HG03460 (cell line): ENCODE results near the gene ZBTB17.
"Not testable (repeated sequence)": the region's sequence is repeated elsewhere in the genome, so short reads cannot be mapped to it uniquely, and the experiment has no call there.

Experiments used
- ATAC-seq: cut with Tn5 transposase; IDR thresholded peaks from one replicate; pipeline ENCODE4 v1.9.1; 2021; ENCODE audit not compliant: unreplicated experiment

Gene ZBTB17

DNA sequence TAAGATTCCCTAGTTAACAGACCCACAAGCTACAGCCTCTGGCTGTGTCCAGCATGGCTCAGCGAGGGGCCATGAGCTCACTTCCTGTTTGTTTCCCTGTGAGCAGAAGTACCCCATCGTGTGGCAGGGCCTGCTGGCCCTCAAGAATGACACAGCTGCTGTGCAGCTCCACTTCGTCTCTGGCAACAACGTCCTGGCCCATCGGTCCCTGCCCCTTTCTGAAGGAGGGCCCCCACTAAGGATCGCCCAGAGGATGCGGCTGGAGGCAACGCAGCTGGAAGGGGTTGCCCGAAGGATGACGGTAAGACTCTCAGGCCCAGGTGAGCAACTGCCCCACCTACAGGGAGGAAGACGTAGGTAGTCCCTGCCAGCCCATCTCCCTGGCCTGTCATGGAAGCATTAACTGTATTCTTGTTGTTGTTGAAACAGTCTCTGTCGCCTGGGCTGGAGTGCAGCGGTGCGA, 38.2 kb downstream of the ZBTB17 start:
- ATAC-seq, result no peak

DNA sequence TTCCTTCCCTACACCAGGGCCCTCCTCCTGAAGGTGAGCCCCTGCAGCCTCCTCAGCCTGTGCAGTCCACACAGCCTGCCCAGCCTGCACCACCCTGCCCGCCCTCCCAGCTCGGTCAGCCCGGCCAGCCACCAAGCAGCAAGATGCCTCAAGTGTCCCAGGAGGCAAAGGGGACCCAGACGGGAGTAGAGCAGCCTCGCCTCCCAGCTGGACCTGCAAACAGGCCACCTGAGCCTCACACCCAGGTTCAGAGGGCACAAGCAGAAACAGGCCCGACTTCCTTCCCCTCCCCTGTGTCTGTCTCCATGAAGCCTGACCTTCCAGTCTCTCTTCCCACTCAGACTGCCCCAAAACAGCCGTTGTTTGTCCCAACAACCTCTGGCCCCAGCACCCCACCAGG, 38.8 kb downstream of the ZBTB17 start:
- no peak for ATAC-seq

DNA sequence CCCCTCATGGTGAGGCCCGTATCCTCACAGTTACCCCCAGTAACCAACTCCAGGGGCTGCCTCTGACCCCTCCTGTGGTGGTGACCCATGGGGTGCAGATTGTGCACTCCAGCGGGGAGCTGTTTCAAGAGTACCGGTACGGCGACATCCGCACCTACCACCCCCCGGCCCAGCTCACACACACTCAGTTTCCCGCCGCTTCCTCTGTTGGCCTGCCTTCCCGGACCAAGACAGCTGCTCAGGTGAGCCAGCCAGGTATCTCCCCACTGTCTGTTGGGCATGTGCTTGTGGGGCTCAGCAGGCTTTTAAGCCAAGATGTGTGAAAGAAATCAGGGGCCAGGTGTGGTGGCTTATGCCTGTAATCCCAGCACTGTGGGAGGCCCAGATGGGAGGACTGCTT, 39.9 kb downstream of the ZBTB17 start:
- ATAC-seq, result no peak

DNA sequence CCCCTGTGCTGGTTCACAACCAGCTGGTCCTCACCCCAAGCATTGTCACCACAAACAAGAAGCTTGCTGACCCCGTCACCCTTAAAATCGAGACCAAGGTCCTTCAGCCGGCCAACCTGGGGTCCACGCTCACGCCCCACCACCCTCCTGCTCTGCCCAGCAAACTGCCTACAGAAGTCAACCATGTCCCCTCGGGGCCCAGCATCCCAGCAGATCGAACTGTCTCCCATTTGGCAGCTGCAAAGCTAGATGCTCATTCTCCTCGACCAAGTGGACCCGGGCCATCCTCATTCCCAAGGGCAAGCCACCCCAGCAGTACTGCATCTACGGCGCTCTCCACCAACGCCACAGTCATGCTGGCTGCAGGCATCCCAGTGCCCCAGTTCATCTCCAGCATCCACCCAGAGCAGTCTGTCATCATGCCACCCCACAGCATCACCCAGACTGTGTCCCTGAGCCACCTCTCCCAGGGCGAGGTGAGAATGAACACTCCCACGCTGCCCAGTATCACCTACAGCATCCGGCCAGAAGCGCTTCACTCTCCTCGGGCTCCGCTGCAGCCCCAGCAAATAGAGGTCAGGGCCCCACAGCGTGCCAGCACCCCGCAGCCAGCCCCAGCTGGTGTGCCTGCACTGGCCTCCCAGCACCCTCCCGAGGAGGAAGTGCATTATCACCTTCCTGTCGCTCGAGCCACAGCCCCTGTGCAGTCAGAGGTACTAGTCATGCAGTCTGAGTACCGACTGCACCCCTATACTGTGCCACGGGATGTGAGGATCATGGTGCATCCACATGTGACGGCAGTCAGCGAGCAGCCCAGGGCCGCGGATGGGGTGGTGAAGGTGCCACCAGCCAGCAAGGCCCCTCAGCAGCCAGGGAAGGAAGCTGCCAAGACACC, 40.6 kb downstream of the ZBTB17 start:
- no peak for ATAC-seq

DNA sequence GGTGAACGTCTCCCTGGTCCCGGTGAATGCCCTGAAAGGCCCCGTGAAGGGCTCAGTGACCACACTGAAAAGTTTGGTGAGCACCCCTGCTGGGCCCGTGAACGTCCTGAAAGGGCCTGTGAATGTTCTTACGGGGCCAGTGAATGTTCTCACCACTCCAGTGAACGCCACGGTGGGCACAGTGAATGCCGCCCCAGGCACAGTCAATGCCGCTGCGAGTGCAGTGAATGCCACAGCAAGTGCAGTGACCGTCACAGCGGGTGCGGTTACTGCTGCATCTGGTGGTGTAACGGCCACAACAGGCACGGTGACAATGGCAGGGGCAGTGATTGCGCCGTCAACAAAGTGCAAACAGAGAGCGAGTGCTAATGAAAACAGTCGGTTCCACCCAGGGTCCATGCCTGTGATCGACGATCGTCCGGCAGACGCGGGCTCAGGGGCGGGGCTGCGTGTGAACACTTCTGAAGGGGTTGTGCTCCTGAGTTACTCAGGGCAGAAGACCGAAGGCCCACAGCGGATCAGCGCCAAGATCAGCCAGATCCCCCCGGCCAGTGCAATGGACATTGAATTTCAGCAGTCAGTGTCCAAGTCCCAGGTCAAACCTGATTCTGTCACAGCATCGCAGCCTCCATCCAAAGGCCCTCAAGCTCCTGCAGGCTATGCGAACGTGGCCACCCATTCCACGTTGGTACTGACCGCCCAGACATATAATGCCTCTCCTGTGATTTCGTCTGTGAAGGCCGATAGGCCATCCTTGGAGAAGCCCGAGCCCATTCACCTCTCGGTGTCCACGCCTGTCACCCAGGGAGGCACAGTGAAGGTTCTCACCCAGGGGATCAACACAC, 41.5 kb downstream of the ZBTB17 start:
- ATAC-seq, result no peak

DNA sequence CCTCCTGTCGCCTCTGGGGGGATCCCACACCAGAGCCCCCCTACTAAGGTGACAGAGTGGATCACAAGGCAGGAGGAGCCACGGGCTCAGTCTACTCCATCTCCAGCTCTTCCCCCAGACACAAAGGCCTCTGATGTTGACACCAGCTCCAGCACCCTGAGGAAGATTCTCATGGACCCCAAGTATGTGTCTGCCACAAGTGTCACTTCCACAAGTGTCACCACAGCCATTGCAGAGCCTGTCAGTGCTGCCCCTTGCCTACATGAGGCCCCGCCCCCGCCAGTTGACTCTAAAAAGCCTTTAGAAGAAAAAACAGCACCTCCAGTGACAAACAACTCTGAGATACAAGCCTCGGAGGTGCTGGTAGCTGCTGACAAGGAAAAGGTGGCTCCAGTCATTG, 42.2 kb downstream of the ZBTB17 start:
- no peak for ATAC-seq

DNA sequence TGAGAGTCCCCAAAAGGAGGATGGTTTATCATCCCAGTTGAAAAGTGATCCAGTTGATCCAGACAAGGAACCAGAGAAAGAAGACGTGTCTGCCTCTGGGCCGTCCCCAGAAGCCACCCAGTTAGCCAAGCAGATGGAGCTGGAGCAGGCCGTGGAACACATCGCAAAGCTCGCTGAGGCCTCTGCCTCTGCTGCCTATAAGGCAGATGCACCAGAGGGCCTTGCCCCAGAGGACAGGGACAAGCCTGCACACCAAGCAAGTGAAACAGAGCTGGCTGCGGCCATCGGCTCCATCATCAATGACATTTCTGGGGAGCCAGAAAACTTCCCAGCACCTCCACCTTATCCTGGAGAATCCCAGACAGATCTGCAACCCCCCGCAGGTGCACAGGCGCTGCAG, 43.3 kb downstream of the ZBTB17 start:
- ATAC-seq, result no peak

DNA sequence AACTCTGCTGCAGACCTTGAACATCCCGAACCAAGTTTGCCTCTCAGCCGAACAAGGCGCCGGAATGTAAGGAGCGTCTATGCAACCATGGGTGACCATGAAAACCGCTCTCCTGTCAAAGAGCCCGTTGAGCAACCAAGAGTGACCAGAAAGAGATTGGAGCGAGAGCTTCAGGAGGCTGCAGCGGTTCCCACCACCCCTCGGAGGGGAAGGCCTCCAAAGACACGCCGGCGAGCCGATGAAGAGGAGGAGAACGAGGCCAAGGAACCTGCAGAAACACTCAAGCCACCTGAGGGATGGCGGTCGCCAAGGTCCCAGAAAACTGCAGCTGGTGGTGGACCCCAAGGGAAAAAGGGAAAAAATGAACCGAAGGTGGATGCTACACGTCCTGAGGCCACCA, 44.0 kb downstream of the ZBTB17 start:
- ATAC-seq, result no peak

DNA sequence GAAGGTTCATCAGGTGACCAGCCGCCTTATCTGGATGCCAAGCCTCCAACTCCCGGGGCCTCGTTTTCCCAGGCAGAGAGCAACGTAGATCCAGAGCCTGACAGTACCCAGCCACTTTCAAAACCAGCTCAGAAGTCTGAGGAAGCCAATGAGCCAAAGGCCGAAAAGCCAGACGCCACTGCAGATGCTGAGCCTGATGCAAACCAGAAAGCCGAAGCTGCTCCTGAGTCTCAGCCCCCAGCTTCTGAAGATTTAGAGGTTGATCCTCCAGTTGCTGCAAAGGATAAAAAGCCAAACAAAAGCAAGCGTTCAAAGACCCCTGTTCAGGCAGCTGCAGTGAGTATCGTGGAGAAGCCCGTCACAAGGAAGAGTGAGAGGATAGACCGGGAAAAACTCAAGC, 44.5 kb downstream of the ZBTB17 start:
- no peak for ATAC-seq

DNA sequence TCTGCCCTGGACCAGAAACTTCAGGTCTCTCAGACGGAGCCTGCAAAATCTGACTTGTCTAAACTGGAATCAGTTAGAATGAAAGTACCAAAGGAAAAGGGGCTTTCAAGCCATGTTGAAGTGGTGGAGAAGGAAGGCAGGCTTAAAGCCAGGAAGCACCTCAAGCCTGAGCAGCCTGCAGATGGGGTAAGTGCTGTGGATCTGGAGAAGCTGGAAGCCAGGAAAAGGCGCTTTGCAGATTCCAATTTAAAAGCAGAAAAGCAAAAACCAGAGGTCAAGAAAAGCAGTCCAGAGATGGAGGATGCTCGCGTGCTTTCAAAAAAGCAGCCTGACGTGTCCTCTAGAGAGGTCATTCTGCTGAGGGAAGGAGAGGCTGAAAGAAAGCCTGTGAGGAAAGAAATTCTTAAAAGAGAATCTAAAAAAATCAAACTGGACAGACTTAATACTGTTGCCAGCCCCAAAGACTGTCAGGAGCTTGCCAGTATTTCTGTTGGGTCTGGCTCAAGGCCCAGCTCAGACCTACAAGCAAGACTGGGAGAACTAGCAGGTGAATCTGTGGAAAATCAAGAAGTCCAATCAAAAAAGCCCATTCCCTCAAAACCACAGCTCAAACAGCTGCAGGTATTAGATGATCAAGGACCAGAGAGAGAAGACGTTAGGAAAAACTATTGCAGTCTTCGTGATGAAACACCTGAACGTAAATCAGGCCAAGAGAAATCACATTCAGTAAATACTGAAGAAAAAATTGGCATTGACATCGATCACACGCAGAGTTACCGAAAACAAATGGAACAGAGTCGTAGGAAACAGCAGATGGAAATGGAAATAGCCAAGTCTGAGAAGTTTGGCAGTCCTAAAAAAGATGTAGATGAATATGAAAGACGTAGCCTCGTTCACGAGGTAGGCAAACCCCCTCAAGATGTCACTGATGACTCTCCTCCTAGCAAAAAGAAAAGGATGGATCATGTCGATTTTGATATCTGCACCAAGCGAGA, 46.6 kb downstream of the ZBTB17 start:
- no peak for ATAC-seq

DNA sequence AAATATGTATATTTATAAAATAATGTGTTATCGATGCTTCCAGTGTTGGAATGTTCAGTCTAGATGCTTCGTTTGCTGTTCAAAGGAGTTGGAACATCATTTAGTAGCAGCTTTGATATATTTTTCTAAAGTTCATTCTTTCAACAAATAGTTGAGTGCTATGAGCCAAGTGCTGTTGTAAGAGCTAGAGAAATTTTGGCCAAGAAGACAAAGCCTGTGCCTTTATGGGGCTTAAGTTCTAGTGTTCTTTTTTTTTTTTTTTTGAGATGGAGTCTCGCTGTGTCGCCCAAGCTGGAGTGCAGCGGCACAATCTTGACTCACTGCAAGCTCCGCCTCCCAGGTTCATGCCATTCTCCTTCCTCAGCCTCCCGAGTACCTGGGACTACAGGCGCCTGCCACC, 49.5 kb downstream of the ZBTB17 start:
- not testable (repeated sequence) for ATAC-seq

DNA sequence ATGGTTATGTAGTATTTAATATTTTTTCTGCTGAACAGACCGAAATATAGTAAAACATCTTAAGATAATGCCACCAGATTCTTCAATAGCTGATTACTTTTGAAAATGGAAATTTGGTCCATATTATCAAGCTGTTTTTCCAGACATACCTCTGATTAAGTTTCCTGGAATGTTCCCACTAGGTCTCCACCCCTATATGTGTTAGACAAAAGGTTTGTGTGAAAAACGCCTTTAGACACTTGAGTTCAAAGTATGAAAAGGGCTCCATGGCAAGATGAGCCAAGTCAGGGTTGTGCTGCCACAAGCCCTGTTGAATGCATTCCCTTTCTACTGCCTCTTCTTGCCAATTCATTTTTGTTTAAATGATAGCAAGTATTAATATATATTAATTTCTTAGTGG, 52.7 kb downstream of the ZBTB17 start:
- ATAC-seq, result no peak

DNA sequence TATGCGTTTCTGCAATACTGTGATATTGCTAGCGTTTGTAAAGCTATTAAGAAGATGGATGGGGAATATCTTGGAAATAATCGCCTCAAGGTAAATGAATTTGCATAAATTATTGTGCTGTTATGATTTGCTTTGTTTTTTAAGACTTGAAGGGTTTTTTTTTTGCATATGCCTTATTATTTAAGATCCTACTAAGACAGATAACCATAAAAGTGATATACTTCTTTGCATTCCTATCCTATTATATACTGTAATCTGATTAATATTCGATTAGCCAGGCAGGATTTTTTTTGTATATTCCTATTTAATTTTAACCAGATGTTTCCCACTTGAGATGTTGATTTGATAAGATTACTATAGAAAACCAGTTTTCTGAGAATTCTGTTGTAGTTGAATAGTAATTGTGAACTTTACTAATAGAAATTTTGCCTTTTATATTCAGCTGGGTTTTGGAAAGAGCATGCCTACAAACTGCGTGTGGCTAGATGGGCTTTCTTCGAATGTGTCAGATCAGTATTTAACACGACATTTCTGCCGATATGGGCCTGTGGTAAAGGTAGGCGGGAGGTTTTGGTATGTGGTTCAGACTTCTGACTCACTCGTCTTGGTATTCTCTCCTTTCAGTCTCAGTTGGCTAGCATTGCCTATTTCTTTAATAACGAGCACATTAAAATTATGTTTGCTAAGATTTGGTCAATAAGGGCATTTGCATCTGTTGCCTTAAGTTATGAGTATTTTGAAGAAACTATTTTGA, 56.8 kb downstream of the ZBTB17 start:
- peak; percentile 75 for ATAC-seq

DNA sequence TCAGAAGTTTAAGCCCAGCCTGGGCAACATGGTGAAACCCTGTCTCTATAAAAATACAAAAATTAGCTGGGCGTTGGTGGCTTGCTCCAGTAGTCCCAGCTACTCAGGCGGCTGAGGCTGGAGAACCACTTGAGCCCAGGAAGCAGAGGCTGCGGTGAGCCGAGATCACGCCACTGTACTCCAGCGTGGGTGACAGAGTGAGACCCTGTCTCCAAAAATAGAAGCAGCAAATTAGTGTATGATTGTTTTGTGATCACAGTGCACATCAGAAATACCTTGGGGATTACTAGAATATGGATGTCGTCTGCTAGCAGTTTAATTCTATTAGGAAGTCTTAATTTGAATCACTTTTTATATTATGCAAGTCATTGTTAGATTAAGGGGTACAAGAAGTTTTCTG, 59.0 kb downstream of the ZBTB17 start:
- no peak for ATAC-seq

DNA sequence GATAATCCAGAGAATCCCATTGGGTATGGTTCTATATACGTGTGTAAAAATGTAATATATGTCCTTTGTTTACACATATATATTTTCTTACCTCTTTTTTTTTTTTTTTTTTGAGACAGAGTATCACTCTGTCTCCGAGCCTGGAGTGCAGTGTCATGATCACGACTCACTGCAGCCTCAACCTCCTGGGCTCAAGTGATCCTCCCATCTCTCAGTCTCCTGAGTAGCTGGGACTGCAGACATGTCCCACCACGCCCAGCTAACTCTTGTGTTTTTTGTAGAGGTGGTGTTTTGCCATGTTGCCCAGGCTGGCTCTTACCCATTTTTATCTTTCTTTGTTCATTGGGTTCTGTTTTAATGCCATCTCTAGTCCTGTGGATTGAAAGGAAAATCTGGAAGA, 59.5 kb downstream of the ZBTB17 start:
- no peak for ATAC-seq

DNA sequence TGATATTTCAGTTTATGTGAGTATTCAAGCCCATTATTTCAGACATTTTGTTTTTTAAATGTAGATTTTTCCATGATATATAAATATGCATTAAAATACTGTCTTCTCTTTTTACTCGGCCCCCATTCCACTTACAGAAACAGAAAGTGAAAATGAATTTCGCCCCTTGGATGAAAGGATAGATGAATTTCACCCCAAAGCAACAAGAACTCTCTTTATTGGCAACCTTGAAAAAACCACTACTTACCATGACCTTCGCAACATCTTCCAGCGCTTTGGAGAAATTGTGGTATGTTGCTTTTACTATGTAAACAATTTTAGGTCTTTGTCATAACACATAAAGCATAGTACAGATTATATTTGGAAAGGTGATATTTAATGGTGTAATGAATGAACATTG, 59.9 kb downstream of the ZBTB17 start:
- ATAC-seq, result no peak

DNA sequence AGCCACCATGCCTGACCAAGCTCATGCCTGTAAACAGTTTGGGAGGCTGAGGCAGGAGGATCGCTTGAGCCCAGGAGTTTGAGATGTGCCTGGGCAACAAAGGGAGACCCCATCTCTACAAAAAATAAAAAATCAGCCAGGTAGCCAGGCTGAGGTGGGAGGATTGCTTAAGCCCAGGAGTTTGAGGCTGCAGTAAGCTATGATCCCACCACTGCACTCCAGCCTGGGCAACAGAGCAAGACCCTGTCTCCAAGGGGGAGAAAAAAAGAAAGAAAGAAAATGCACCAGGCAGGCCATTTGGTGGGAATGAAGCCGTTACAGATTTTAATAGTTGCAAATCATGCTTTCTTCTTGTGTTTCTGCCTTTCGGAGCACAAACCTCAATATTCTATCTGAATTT, 62.3 kb downstream of the ZBTB17 start:
- ATAC-seq, result not testable (repeated sequence)

DNA sequence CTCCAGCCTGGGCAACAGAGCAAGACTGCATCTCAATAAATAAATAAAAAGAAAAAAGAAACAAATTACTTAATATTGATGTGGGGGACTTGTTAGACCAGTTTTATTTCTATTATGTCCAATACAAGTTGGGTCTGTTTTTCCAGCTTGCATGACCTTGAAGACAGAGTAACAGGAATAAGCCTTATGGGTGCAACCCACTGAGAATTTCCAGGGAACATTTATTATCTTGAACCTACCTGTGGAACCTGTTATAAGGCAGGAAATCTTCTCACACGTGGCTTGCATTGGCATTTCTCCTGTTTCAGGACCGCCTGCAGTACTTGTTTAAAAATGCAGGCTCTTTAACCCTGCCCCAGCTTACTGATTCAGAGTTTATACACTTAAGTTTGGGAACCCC, 64.0 kb downstream of the ZBTB17 start:
- no peak for ATAC-seq

DNA sequence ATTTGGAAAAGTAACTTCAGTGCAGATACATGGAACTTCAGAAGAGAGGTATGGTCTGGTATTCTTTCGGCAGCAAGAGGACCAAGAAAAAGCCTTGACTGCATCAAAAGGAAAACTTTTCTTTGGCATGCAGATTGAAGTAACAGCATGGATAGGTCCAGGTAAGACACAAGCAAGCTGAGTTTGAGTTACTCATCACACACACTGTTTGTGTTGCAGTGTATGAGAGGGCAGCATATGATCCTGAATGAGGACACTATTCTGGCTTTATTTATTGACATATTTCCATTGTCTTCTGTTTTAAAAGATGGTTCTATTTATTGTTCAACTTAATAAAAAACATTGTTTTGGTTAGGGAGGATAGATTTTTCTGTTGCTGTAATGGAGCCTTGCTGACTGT, 64.8 kb downstream of the ZBTB17 start:
- no peak for ATAC-seq

DNA sequence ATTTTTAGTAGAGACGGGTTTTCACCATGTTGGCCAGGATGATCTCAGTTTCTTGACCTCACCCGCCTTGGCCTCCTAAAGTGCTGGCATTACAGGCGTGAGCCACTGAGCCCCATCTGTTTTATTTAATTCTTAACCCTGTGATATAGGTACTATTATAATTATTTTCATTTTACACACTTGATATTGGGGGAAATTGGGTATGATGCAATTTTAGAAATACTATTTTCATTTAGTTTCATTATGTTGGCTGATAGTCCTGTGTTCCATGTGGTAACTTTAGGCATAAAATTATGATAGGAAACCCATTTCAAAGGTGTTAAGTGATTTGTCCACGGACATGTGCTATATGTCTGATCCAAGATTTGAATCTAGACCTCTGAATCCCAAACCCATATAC, 67.3 kb downstream of the ZBTB17 start:
- no peak for ATAC-seq
